Right renal pelvis (tissue), 4 donors: ENCODE measurements around the gene POMGNT2. TPM values are rescaled to one million over a fixed set of nuclear protein-coding genes. Genes with fewer than 3 reads are reported as not detected.
A peak's percentile ranks its signal among the peaks of the same experiment; 100 is the strongest.

Experiments used
- DNase-seq, 4 donors: peaks; one replicate each; pipeline ENCODE4 v3.0.0-alpha.2; 2013; ENCODE audit warnings: low read depth in 4 of 4, low spot score in 3 of 4, missing footprints in 1 of 4
- polyA plus RNA-seq, 4 donors: library from polyadenylated mRNA; unstranded; fragments of 120-200 nt; gene quantifications; one replicate each; pipeline ENCODE4 v1.2.1, GENCODE V29; 2013; ENCODE audit not compliant: insufficient read length in 4 of 4

The POMGNT2 gene
- polyA plus RNA-seq, result 10 to 100 TPM; 20.3 to 26.9 (median 21.7) TPM

GRCh38 chr3:43105596-43106292, at the start of gene POMGNT2:
Gene POMGNT2, minus strand, starts transcription at chr3:43106079. Its CDS starts 24,648 bp downstream, at chr3:43081431.
- DNase-seq, result peak; percentile 73 to 76 (median 76)

DNA sequence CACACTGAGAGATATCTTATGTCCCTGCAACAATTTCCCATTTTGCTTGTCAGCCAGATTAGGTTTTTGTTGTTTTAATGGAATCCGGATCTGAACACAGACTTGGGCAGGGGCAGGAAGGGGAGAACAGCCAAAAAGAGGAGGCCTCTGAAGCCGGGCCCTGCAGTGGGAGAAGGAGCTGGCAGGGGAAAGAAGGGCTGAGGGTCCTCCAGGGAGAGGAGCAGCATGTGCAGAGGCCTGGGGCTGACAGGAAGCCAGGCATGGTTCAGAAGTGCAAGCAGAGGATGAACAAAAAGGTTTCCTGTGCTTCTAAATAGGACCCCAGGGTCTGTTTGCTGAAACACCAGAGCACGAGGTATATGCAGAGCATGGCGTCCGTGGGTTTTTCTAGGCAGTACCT, 49.1 kb upstream of the POMGNT2 start:
- DNase-seq, result no peak

GRCh38 chr3:43153216-43154083, 47.6 kb upstream of the POMGNT2 start:
- DNase-seq, result no peak

DNA sequence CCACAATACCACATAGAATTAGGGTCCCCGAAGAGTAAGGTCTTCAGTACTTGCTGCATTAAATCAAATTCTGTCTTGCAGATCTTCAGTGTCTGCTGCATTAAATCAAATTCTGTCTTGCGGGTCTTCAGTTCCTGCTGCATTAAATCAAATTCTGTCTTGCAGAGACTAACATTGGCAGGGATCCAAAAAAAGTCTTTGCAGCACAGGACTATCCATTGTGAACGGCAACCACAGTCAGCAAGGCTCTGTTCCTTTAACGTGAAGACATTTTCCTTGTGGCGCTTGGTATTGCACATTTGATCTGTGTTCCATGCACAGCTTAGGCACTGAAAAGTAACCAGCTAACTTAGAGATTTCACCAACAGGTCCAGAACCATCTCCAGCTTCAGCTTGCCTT, 46.8 kb upstream of the POMGNT2 start:
- peak in 2 of 4 donors; percentile 7 to 22 for DNase-seq

DNA sequence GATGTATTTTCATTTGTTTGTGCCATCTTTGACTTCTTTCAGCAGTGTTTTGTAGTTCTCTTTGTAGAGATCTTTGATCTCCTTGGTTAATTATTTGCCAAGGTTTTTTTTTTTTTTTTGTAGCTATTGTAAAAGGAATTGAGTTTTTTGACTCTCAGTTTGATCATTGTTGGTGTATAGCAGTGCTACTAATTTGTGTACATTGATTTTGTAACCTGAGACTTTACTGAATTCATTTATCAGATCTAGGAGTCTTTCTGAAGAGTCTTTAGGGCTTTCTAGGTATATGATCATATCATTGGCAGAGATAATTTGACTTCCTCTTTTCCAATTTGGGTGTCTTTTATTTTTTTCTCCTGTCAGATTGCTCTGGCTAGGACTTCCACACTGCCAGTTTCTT, 42.2 kb upstream of the POMGNT2 start:
- no peak for DNase-seq

GRCh38 chr3:43146599-43146998, 40.7 kb upstream of the POMGNT2 start:
- DNase-seq, result no peak

- DNase-seq, result no peak
Observed at GRCh38 chr3:43144761-43145490, 39.0 kb upstream of the POMGNT2 start.

GRCh38 chr3:43142472-43142871, 36.6 kb upstream of the POMGNT2 start:
- no peak for DNase-seq

- no peak for DNase-seq
Observed at GRCh38 chr3:43138488-43139231, 32.8 kb upstream of the POMGNT2 start.

DNA sequence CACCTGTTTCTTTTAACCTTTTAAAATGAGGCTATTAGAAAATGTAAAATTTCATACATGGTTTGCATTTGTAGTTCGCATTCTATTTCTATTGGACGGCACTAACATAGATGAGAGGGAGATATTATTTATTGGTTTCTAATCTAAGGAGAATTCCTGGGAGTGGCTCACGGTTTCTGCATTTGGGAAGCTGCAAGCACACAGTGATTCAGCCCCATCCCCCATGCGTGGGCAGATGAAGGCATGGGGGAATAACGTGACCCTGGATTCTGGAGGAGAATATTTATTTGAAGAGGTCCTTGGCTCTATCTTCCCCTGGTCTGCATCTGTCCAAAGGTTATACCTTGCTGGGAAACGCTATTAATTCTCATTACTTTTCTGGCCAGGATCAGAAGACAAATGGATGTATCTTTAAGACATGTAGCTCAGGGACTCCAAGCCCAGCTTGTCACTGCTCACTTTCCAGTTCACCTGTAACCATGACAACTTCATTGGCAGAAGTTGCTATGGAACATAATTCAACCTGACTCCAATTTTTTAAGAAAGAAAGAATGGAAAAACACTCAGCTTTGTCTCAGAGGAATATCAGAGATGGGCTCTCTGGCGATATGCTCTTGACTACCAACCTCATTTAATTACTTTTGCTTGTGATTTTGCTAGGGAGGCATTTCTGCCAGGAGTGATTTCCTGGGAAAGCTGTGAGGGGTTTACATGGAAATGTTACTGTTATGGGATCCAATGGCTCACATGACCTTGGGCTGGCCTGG, 27.2 kb upstream of the POMGNT2 start:
- DNase-seq, result no peak

- no peak for DNase-seq
Observed at GRCh38 chr3:43132193-43132592, 26.3 kb upstream of the POMGNT2 start.

- no peak for DNase-seq
Observed at GRCh38 chr3:43128464-43128863, 22.6 kb upstream of the POMGNT2 start.

- DNase-seq, result no peak
Observed at GRCh38 chr3:43126536-43126935, 20.7 kb upstream of the POMGNT2 start.

DNA sequence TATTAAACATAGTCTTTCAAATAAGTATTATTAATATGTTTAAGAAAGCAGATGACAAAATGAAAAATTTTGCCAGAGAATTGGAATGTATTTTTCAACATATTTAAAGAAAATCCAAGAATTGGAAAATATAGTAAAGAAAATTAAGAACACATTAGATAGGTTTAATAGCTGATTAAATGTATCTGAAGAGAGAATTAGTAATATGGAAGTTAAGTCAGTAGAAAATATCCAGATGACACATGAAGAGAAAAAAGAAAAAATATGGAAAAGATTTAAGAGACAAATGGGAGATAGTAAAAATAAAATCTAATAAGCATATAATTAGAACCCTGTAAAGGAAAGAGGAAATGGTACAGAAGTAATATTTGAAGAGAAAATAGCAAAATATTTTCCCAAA, 18.0 kb upstream of the POMGNT2 start:
- DNase-seq, result no peak

DNA sequence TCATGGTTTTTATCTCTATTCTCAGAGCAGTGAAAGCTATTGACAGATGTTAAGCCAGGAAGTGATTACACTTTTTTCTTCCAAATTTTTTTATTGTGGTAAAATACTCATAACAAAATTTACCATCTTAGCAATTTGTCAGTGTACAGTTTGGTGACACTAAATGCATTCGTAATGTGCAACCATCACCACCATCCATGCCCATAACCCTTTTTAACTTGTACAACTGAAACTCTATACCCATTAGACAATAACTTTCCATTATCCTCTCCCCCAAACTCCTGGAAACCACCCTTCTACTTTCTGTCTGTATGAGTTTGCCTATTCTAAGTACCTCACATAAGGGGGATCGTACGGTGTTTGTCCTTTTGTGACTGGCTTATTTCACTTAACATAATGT, 15.1 kb upstream of the POMGNT2 start:
- no peak for DNase-seq

GRCh38 chr3:43117257-43117656, 11.4 kb upstream of the POMGNT2 start:
- no peak for DNase-seq

GRCh38 chr3:43113671-43114070, 7.8 kb upstream of the POMGNT2 start:
- no peak for DNase-seq

DNA sequence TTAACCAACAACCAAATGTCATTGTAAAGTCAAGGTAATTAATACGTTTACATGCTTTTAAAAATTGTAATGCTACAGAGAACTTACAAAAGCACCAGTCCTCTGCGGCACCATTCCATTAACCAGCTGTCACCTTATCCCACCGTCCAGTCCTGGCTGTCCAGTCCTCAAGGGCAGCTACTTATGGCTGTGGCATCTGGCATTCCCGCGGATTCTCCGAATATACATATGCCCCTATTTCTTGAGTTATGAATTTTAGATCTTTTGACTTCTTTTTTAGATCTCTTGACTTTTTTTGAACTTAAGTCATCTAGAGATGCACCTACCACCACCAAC, 382 bp upstream of the POMGNT2 start:
- DNase-seq, result no peak

- DNase-seq, result no peak
Observed at GRCh38 chr3:43104660-43105595, 951 bp downstream of the POMGNT2 start.
